EL (cell line): ENCODE data around the gene CDH23.
A peak's percentile ranks its signal among the peaks of the same experiment; 100 is the strongest.

Experiments
- DNase-seq: peaks from one replicate; pipeline ENCODE4 v3.0.0-alpha.2; 2016

Gene CDH23

GRCh38 chr10:71569775-71570588, 173.3 kb downstream of the CDH23 start:
- DNase-seq = peak; percentile 45

GRCh38 chr10:71571460-71572175, 174.9 kb downstream of the CDH23 start:
- DNase-seq = no peak

GRCh38 chr10:71572962-71573361, 176.2 kb downstream of the CDH23 start:
- no peak for DNase-seq

- no peak for DNase-seq
Measured at GRCh38 chr10:71573562-71574518, 177.1 kb downstream of the CDH23 start.

- no peak for DNase-seq
Measured at GRCh38 chr10:71575451-71575850, 178.7 kb downstream of the CDH23 start.

GRCh38 chr10:71575934-71576801, 179.4 kb downstream of the CDH23 start:
- no peak for DNase-seq

GRCh38 chr10:71576842-71577241, 180.1 kb downstream of the CDH23 start:
- DNase-seq = no peak

GRCh38 chr10:71577345-71577744, 180.6 kb downstream of the CDH23 start:
- DNase-seq = no peak

GRCh38 chr10:71578069-71578468, 181.3 kb downstream of the CDH23 start:
- no peak for DNase-seq

- no peak for DNase-seq
Measured at GRCh38 chr10:71579668-71580067, 182.9 kb downstream of the CDH23 start.

GRCh38 chr10:71580415-71580814, 183.7 kb downstream of the CDH23 start:
- no peak for DNase-seq

GRCh38 chr10:71580926-71581325, 184.2 kb downstream of the CDH23 start:
- DNase-seq = no peak

GRCh38 chr10:71581376-71581775, 184.7 kb downstream of the CDH23 start:
- DNase-seq = no peak

- peak; percentile 21 for DNase-seq
Measured at GRCh38 chr10:71582019-71582418, 185.3 kb downstream of the CDH23 start.

GRCh38 chr10:71582506-71583475, 186.1 kb downstream of the CDH23 start:
- no peak for DNase-seq

- DNase-seq = no peak
Measured at GRCh38 chr10:71584461-71584860, 187.7 kb downstream of the CDH23 start.

GRCh38 chr10:71584902-71585563, 188.3 kb downstream of the CDH23 start:
- no peak for DNase-seq

- DNase-seq = no peak
Measured at GRCh38 chr10:71585564-71586290, 189.0 kb downstream of the CDH23 start.

- DNase-seq = no peak
Measured at GRCh38 chr10:71587941-71588573, 191.3 kb downstream of the CDH23 start.
